ENCODE measurements around the gene ASS1. TPM values are rescaled to one million over a fixed set of nuclear protein-coding genes. Genes with fewer than 3 reads are reported as not detected.

The ASS1 gene
- total RNA-seq, 1 experiment from 2014 or later, result 299 TPM

DNA sequence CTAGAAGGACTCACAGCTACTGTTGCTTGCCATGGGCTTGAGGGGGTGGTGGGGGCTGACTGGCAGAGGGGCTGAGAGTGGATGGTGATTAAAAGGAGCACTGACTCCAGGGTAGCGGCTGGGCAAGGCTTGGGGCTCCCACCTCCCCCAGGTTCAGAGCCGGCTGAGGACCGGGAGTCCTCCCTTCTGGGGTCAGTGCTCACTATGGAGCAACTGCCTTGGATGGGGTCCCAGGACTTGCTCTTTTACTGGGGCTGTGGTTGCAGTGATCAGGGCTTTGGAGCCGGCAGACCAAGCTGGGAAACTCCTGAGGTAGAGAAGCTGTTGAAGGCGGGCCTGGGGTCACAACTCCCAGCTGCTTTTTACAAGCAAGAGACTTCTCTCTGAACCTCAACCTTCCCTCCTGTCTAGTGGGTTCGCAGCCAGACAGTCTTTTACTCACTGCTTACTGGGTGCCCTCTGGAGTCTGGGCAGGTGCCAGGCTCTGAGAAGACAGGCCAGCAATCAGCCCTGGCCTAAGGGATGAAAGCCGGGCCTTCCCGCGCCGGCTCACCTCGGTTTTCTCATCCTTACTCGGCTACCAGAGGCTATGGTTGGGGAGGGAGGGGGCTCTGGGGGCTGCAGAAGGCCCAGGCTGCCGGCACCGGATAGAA is 795 bp upstream of the ASS1 start:
- peaks cover 27% of the 10 kb centered on the region for H3K4me1 Mint-ChIP-seq (ENCODE audit: insufficient read depth, unreplicated experiment)
- intact Hi-C loops (cut with micrococcal nuclease), result loop anchor here (5.0 kb wide), 1 partner anchor 92 kb away; no protein-coding TSS in a partner anchor
- no peak for TF ChIP-seq CTCF (IDR thresholded peaks at IDR 0.05; ENCODE audit: unreplicated experiment)
- H3K27ac Mint-ChIP-seq (ENCODE audit: low read depth, unreplicated experiment), result no peak overlapping the region
- peaks cover 8% of the 10 kb centered on the region for H3K9me3 Mint-ChIP-seq (ENCODE audit: unreplicated experiment)
- ChIA-PET POLR2A (interaction anchor here (1.0 kb wide), 1 partner anchor 240 kb away, joined by 4 read pairs; no protein-coding TSS in a partner anchor), CTCF (interaction anchor here (0.7 kb wide), 2 partner anchors 202 to 1548 kb away, joined by 3 read pairs; no protein-coding TSS in a partner anchor)
- peaks cover 17% of the 10 kb centered on the region for H3K36me3 Mint-ChIP-seq (ENCODE audit: insufficient read depth, unreplicated experiment)
- no peak overlapping the region for H3K4me3 Mint-ChIP-seq (ENCODE audit: unreplicated experiment)
- no TSS peak for BruUV-seq (replicated peaks)
- DNase-seq (ENCODE audit: unreplicated experiment), result peak; percentile 38
- H3K27me3 Mint-ChIP-seq (ENCODE audit: insufficient read depth, unreplicated experiment), result no peaks in the 10 kb centered on the region

DNA sequence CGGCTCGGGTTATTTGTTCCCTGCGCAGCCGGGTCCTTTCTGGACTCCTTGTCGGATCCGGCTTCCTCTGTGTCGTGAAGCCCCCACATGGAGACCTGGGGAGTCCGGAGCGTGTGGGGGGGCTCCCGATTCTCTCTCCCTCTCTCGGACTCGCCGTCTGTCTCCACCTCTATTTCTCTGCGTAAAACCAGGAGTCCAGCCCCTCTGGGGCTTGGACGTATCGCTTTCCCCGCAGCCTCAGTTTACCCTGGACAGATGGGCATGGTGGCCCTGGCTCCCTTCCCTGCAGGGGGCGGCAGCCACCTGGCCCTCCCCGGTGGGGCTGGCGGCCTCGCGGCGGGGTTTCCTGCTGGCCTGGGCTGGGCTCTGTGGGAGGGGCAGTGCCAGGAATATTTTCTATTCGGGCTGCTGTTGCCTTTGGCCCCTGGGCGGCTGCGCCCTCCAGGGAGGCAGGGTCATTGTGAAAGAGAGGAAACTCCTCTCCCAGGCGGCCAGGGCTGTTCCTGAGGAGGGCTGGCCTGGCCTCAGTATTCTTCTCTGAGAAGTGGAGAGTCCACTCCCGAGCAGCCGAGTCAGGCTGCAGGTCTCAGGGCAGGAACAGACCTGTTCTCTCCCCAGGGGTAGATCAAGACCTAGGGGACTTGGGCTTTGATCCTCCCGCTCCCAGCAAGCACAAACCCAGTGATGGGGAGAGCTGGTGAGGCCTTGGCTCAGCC is 665 bp downstream of the ASS1 start:
- H3K4me3 Mint-ChIP-seq (ENCODE audit: unreplicated experiment), result peak overlapping the region; percentile 95
- TF ChIP-seq CTCF (IDR thresholded peaks at IDR 0.05; ENCODE audit: unreplicated experiment), result no peak
- peaks cover 8% of the 10 kb centered on the region for H3K9me3 Mint-ChIP-seq (ENCODE audit: unreplicated experiment)
- peak overlapping the region; percentile 96 for H3K27ac Mint-ChIP-seq (ENCODE audit: low read depth, unreplicated experiment)
- intact Hi-C loops (cut with micrococcal nuclease), result no loop called here
- CTCF ChIA-PET, result interaction anchor here (0.7 to 1.1 kb wide), 2 partner anchors 22 to 256 kb away, joined by 3 read pairs; no protein-coding TSS in a partner anchor
- BruUV-seq (replicated peaks), result TSS peak; percentile 63
- no peaks in the 10 kb centered on the region for H3K27me3 Mint-ChIP-seq (ENCODE audit: insufficient read depth, unreplicated experiment)
- H3K4me1 Mint-ChIP-seq (ENCODE audit: insufficient read depth, unreplicated experiment), result peaks cover 27% of the 10 kb centered on the region
- POLR2A ChIA-PET, result interaction anchor here (0.8 to 2.1 kb wide), 9 partner anchors 8 to 270 kb away, joined by 3 to 12 read pairs (median 3); partner anchors contain the start of gene EXOSC2
- peak; percentile 93 for DNase-seq (ENCODE audit: unreplicated experiment)
- H3K36me3 Mint-ChIP-seq (ENCODE audit: insufficient read depth, unreplicated experiment), result peaks cover 32% of the 10 kb centered on the region

- H3K4me1 Mint-ChIP-seq (ENCODE audit: insufficient read depth, unreplicated experiment), result peaks cover 27% of the 10 kb centered on the region
- no TSS peak for BruUV-seq (replicated peaks)
- DNase-seq (ENCODE audit: unreplicated experiment), result peak; percentile 96
- CTCF ChIA-PET, result interaction anchor here (0.7 to 2.1 kb wide), 4 partner anchors 14 to 255 kb away, joined by 3 to 13 read pairs (median 4); no protein-coding TSS in a partner anchor
- H3K27ac Mint-ChIP-seq (ENCODE audit: low read depth, unreplicated experiment), result peak overlapping the region; percentile 96
- POLR2A ChIA-PET, result interaction anchor here (0.5 to 2.1 kb wide), 16 partner anchors 8 to 930 kb away, joined by 3 to 12 read pairs (median 3); partner anchors contain the start of genes EXOSC2 and FUBP3
- intact Hi-C loops (cut with micrococcal nuclease), result no loop called here
- H3K4me3 Mint-ChIP-seq (ENCODE audit: unreplicated experiment), result peak overlapping the region; percentile 95
- no peaks in the 10 kb centered on the region for H3K27me3 Mint-ChIP-seq (ENCODE audit: insufficient read depth, unreplicated experiment)
- peaks cover 8% of the 10 kb centered on the region for H3K9me3 Mint-ChIP-seq (ENCODE audit: unreplicated experiment)
- peaks cover 38% of the 10 kb centered on the region for H3K36me3 Mint-ChIP-seq (ENCODE audit: insufficient read depth, unreplicated experiment)
- no peak for TF ChIP-seq CTCF (IDR thresholded peaks at IDR 0.05; ENCODE audit: unreplicated experiment)
Observed at GRCh38 chr9:130446101-130446861, 1.5 kb downstream of the ASS1 start.

Measured in MCF 10A (cell line).